CD4-positive, CD25-positive, alpha-beta regulatory T cell (primary cell): ENCODE measurements around the gene DGCR2. TPM values are rescaled to one million over a fixed set of nuclear protein-coding genes. Genes with fewer than 3 reads are reported as not detected.

Experiments
- ATAC-seq, 2 donors: fragments of 150-1000 bp; cut with Tn5 transposase; one replicate each; pipeline ENCODE4 v1.10.0; 2021; ENCODE audit warnings: low read depth in 2 of 2, moderate number of reproducible peaks in 2 of 2, moderate library complexity in 1 of 2
- DNase-seq, 3 donors: peaks; one replicate each; pipeline versions ENCODE4 v3.0.0 to v3.0.0-alpha.2; 2012 to 2022; ENCODE audit warnings: mixed read lengths in 1 of 3
- H3K27ac ChIP-seq: one replicate; pipeline ENCODE4 v1.7.0; 2013; ENCODE audit warnings: mild to moderate bottlenecking, low read length; ENCODE audit not compliant: insufficient read depth, poor library complexity, severe bottlenecking
- H3K27me3 ChIP-seq: one replicate; pipeline ENCODE4 v1.7.0; 2013; ENCODE audit warnings: low read length; ENCODE audit not compliant: control insufficient read depth, insufficient read depth
- H3K36me3 ChIP-seq: one replicate; pipeline ENCODE4 v1.7.0; 2013; ENCODE audit warnings: mild to moderate bottlenecking, low read length, moderate library complexity; ENCODE audit not compliant: control insufficient read depth, insufficient read depth
- H3K4me1 ChIP-seq: 2 replicates; pipeline ENCODE4 v1.7.0; 2013; ENCODE audit warnings: mild to moderate bottlenecking, low read length; ENCODE audit not compliant: insufficient read depth, control insufficient read depth, poor library complexity, severe bottlenecking
- H3K4me3 ChIP-seq: one replicate; pipeline ENCODE4 v1.7.0; 2013; ENCODE audit warnings: low read depth, mild to moderate bottlenecking, low read length, moderate library complexity
- H3K9me3 ChIP-seq, 2 experiments: 1 replicate in 1 of 2; 2 replicates in 1 of 2; pipeline ENCODE4 v1.7.0; 2013; ENCODE audit warnings: low read length in 2 of 2, mild to moderate bottlenecking in 1 of 2, moderate library complexity in 1 of 2; ENCODE audit not compliant: control insufficient read depth in 2 of 2
- H3K27ac Mint-ChIP-seq, 3 donors: one replicate each; pipeline ENCODE4 v1.8.0; 2020 to 2022; ENCODE audit warnings: mild to moderate bottlenecking in 3 of 3, mixed read lengths in 3 of 3, moderate library complexity in 2 of 3
- H3K27me3 Mint-ChIP-seq: one replicate; pipeline ENCODE4 v1.8.0; 2022; ENCODE audit warnings: mild to moderate bottlenecking, mixed read lengths
- H3K36me3 Mint-ChIP-seq: one replicate; pipeline ENCODE4 v1.8.0; 2020; ENCODE audit warnings: mixed read lengths
- H3K4me1 Mint-ChIP-seq, 4 donors: one replicate each; pipeline ENCODE4 v1.8.0; 2020 to 2022; ENCODE audit warnings: mixed read lengths in 4 of 4, mild to moderate bottlenecking in 1 of 4
- H3K4me3 Mint-ChIP-seq, 4 donors: one replicate each; pipeline ENCODE4 v1.8.0; 2020 to 2022; ENCODE audit warnings: mild to moderate bottlenecking in 4 of 4, mixed read lengths in 4 of 4, moderate library complexity in 3 of 4
- H3K9me3 Mint-ChIP-seq, 7 donors: one replicate each; pipeline ENCODE4 v1.8.0; 2020 to 2022; ENCODE audit warnings: mixed read lengths in 7 of 7, mild to moderate bottlenecking in 3 of 7, moderate library complexity in 2 of 7
- polyA plus RNA-seq, 4 donors: library from polyadenylated mRNA; unstranded; fragments of 300-500 nt; fragmentation: Illumina TruSeq; gene quantifications; one replicate each; pipeline ENCODE4 v1.2.3, GENCODE V29; 2021
- total RNA-seq: library from RNA; stranded (reverse); gene quantifications from one replicate; pipeline ENCODE4 v1.2.3, GENCODE V29; 2022

Gene DGCR2
- total and polyA plus RNA-seq, 5 donors from 2014 or later, result 51.8 to 75.2 (median 58.4) TPM

DNA sequence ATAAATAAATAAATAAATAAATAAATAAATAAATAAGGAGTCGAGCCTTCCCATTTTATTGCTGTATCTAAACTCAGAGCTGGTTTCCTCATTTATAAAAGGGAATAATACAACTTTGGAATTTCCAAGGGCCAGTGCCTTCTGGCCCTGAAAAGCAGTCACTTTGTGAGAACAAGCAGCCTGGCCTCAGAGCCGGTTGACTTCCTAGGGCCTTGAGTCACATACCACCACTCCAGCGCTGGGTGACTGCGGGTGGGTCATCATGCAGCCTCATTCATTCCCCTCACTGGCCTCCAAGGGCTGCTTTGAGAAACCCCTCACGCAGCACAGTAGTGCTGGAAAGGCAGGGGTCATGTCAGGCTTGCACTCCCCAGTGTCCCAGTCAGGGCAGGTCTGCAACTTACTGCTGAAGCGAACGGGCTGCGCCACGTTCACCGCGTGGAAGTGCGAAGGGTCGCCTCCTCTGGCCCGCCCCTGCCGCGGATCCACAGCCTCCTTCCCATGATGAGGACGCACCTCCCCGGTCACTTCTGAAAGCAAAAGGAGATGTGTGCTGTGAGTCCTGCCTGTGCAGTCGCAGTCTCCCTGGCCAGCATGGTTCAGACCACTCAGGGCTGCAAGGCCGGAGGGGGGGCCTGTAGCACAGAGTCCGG is 54.4 kb downstream of the DGCR2 start:
- Mint-ChIP-seq H3K4me1 (peaks cover 4 to 18% (median 6%) of the 10 kb centered on the region in 4 donors), H3K9me3 (no peaks in the 10 kb centered on the region), H3K4me3 (no peak overlapping the region), H3K27me3 (no peaks in the 10 kb centered on the region), H3K36me3 (peaks cover 33% of the 10 kb centered on the region), H3K27ac (no peak overlapping the region)
- peaks cover 86% of the 10 kb centered on the region for H3K36me3 ChIP-seq
- DNase-seq (no peak), ATAC-seq (no peak)
- no peaks in the 10 kb centered on the region for H3K4me1 ChIP-seq
- H3K9me3 ChIP-seq, result no peaks in the 10 kb centered on the region
- H3K27me3 ChIP-seq, result no peaks in the 10 kb centered on the region
- no peak overlapping the region for H3K27ac ChIP-seq
- no peak overlapping the region for H3K4me3 ChIP-seq

DNA sequence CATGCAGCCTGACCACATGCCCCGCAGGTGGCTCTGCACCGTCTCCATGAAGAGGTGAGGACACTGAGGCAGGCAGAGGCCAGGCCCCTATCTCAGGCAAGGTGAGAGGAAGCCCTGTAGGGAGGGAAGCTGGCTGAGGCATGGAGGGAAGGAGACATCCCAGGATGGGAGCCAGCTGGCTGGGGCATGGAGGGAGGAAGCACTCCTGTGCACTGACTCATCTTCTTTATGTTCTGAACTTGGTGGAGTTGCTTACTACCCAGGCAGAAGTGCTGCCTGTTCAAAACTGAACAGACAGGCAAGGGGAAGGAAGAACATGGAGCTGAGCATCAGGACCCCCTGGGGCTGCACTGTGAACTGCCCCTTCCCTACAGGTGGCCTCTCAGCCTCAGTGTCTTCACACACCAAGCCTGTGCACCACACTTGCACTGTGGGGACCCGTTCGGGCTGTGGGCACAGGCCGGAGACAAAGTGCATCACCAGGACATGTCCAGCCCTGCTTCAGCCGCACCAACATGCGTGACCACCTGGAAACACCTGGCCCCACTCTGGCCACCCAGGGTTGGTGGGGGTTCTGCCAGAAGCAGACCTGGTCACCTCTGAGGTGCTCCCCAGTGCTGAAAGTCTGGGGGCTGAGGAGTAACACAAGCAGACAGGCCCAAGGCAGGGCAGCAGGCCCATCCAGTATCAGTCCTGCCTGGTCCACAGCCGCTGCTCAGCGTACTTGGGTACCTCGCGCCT is 55.5 kb downstream of the DGCR2 start:
- Histone ChIP-seq H3K36me3 (peaks cover 89% of the 10 kb centered on the region), H3K9me3 (no peaks in the 10 kb centered on the region), H3K27me3 (no peaks in the 10 kb centered on the region), H3K27ac (no peak overlapping the region), H3K4me3 (no peak overlapping the region), H3K4me1 (no peaks in the 10 kb centered on the region)
- Mint-ChIP-seq H3K9me3 (no peaks in the 10 kb centered on the region), H3K27me3 (no peaks in the 10 kb centered on the region), H3K4me3 (peak overlapping the region in 1 of 4 donors; percentile 32), H3K4me1 (peaks cover 0 to 13% (median 4%) of the 10 kb centered on the region in 4 donors), H3K36me3 (peaks cover 36% of the 10 kb centered on the region), H3K27ac (no peak overlapping the region)
- ATAC-seq (no peak), DNase-seq (no peak)

DNA sequence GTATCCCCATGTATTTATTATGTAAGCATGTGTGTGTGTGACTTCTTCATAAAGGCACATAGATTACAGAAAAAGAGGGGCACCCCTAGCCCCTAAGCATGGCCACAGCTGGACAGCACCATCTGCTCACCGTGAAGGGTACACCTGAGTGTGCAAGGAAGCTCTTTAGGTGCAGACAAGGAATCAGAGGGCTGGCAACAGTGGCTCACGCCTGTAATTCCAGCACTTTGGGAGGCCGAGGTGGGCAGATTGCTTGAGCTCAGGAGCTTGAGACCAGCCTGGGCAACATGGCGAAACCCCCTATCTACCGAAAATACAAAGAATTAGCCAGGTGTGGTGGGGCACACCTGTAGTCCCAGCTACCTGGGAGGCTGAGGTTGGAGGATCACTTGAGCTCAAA is 56.3 kb downstream of the DGCR2 start:
- Histone ChIP-seq H3K9me3 (no peaks in the 10 kb centered on the region), H3K36me3 (peaks cover 92% of the 10 kb centered on the region), H3K4me1 (no peaks in the 10 kb centered on the region), H3K27ac (no peak overlapping the region), H3K27me3 (no peaks in the 10 kb centered on the region), H3K4me3 (no peak overlapping the region)
- DNase-seq (no peak), ATAC-seq (no peak)
- peaks cover 0 to 6% (median 0%) of the 10 kb centered on the region in 4 donors for H3K4me1 Mint-ChIP-seq
- no peak overlapping the region for H3K27ac Mint-ChIP-seq
- H3K4me3 Mint-ChIP-seq, result no peak overlapping the region
- peaks cover 38% of the 10 kb centered on the region for H3K36me3 Mint-ChIP-seq
- no peaks in the 10 kb centered on the region for H3K27me3 Mint-ChIP-seq
- no peaks in the 10 kb centered on the region for H3K9me3 Mint-ChIP-seq

DNA sequence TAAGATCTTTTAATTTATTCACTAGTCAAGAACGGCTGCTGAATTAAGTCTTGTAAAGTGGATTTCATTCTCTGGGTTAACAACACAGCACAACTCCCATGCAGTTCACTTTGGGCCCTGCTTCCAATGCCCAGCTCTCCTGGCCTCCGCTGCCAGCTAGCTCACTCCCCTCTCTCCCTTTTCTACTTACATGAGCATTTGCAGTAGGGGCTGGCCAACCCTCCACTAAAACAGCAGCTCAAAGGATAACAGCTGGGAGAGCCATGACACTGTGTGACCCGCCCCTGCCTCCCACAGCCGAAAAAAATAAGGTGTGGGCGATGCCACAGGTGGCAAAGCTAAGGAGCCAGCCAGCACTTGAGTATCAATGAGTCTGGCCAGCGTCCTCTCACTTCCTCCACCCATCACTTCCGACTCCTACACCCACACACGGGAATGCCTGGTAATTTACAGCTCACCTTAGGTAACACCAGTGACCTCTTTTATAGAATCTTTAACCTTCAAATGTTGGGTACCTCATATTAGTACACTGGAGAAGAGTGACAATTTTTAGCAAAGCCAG is 56.8 kb downstream of the DGCR2 start:
- Mint-ChIP-seq H3K4me3 (no peak overlapping the region), H3K27me3 (no peaks in the 10 kb centered on the region), H3K36me3 (peaks cover 41% of the 10 kb centered on the region), H3K9me3 (no peaks in the 10 kb centered on the region), H3K4me1 (peaks cover 0 to 2% (median 0%) of the 10 kb centered on the region in 4 donors), H3K27ac (no peak overlapping the region)
- ATAC-seq (no peak), DNase-seq (no peak)
- H3K4me1 ChIP-seq, result no peaks in the 10 kb centered on the region
- H3K9me3 ChIP-seq, result no peaks in the 10 kb centered on the region
- peaks cover 92% of the 10 kb centered on the region for H3K36me3 ChIP-seq
- H3K4me3 ChIP-seq, result no peak overlapping the region
- H3K27ac ChIP-seq, result no peak overlapping the region
- no peaks in the 10 kb centered on the region for H3K27me3 ChIP-seq

DNA sequence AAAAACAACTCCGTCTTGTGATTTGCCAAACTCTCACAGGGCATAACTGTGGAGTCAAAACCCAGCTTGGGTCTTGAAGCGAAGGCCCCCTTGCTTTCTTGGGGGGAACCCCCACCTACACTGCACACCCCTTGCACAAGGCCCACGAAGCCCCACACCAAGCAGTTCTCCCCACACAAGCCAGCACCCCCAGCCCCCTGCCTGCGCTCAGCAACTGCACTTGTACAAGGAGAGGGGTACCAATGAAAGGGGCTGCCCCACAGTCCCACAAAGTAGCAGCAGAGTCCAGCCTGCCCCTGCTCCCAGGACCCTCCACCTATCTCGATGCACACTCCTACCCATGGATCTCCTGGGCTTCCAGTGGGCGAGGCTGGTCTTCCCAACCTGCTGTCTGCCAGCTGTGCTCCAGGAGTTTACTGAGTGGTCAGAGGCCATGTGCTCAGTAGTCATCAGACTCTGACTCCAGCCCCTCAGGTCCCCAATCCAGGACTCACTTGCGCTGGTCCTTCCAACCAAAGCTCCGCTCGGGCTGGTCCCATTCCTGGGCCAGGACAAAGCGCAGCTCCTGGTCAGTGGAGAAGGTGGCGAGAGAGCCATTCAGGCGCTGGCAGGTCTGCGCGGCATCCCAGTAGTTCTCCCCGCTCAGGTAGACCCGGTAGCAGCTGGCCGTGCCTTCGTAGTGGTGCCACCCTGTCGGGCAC is 57.7 kb downstream of the DGCR2 start:
- Mint-ChIP-seq H3K27me3 (no peaks in the 10 kb centered on the region), H3K36me3 (peaks cover 37% of the 10 kb centered on the region), H3K4me1 (no peaks in the 10 kb centered on the region), H3K27ac (no peak overlapping the region), H3K9me3 (no peaks in the 10 kb centered on the region), H3K4me3 (peak overlapping the region in 1 of 4 donors; percentile 63)
- Histone ChIP-seq H3K4me3 (no peak overlapping the region), H3K27me3 (no peaks in the 10 kb centered on the region), H3K9me3 (no peaks in the 10 kb centered on the region), H3K4me1 (no peaks in the 10 kb centered on the region), H3K27ac (no peak overlapping the region), H3K36me3 (peaks cover 92% of the 10 kb centered on the region)
- ATAC-seq (no peak), DNase-seq (no peak)

DNA sequence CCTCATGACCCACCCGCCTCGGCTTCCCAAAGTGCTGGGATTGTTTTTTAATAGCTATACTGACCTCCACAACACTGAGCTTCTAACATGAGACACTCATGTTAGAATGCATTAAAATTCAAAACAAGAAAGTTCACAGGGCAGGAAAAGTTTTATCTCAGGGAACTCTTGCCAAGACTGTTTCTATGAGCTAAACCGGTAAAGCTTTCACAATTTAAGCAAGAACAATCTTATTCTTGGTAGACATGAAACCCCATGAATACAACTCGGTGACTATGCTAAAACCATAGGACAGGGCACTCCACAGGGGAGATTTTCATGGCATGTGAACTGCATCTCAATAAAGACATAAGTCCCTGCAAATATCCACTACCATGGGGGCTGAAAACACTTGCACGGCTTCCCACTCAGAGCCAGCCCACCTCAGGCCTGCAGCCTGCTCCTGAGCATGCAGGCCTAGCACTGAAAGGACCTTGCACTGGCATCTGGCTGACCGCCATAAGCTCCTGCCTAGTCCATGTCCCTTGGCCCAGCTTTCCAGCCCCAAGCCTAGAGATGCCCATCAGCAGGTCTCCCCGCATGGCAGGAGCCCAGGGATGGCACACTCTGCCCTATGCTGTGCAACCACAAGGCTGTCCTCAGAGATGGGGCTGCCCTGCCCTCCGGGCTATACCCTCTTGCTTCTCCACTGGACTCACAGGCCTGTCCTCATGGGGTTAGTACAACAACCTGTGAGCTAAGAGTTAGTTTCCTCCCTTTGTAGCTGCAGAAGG is 58.4 kb downstream of the DGCR2 start:
- peaks cover 0 to 4% (median 1%) of the 10 kb centered on the region in 4 donors for H3K4me1 Mint-ChIP-seq
- no peaks in the 10 kb centered on the region for H3K27me3 Mint-ChIP-seq
- H3K27me3 ChIP-seq, result no peaks in the 10 kb centered on the region
- DNase-seq (no peak), ATAC-seq (no peak)
- H3K4me3 ChIP-seq, result no peak overlapping the region
- peaks cover 93% of the 10 kb centered on the region for H3K36me3 ChIP-seq
- no peak overlapping the region for H3K27ac ChIP-seq
- H3K9me3 Mint-ChIP-seq, result no peaks in the 10 kb centered on the region
- no peaks in the 10 kb centered on the region for H3K4me1 ChIP-seq
- H3K36me3 Mint-ChIP-seq, result peaks cover 43% of the 10 kb centered on the region
- no peaks in the 10 kb centered on the region for H3K9me3 ChIP-seq
- no peak overlapping the region for H3K27ac Mint-ChIP-seq
- H3K4me3 Mint-ChIP-seq, result no peak overlapping the region

DNA sequence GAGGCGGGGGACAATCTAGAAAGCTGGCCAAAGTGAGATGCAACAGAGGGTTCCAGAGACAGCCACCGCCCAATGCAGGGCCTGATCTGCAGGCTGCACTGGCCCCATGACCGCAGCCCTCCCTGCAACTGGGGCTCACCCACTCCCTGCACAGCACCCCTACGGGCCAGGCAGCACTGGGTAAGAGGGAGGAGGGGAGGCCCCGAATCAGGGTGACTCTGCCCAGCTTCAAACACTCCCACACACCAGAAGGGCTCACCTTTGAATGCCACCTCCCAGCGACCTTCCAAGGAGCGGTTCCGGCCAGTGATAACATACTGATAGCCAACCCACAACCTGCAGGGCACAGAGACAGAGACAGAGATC is 59.3 kb downstream of the DGCR2 start:
- H3K4me1 Mint-ChIP-seq, result peaks cover 0 to 10% (median 3%) of the 10 kb centered on the region in 4 donors
- no peak overlapping the region for H3K4me3 Mint-ChIP-seq
- H3K27me3 Mint-ChIP-seq, result no peaks in the 10 kb centered on the region
- no peaks in the 10 kb centered on the region for H3K9me3 Mint-ChIP-seq
- H3K27me3 ChIP-seq, result no peaks in the 10 kb centered on the region
- ATAC-seq (no peak), DNase-seq (no peak)
- no peaks in the 10 kb centered on the region for H3K9me3 ChIP-seq
- no peaks in the 10 kb centered on the region for H3K4me1 ChIP-seq
- H3K27ac Mint-ChIP-seq, result peak overlapping the region in 1 of 3 donors; percentile 31
- H3K36me3 Mint-ChIP-seq, result peaks cover 50% of the 10 kb centered on the region
- H3K27ac ChIP-seq, result no peak overlapping the region
- peaks cover 95% of the 10 kb centered on the region for H3K36me3 ChIP-seq
- H3K4me3 ChIP-seq, result no peak overlapping the region
